ENCODE data around the gene UBALD1.

UBALD1 gene

DNA sequence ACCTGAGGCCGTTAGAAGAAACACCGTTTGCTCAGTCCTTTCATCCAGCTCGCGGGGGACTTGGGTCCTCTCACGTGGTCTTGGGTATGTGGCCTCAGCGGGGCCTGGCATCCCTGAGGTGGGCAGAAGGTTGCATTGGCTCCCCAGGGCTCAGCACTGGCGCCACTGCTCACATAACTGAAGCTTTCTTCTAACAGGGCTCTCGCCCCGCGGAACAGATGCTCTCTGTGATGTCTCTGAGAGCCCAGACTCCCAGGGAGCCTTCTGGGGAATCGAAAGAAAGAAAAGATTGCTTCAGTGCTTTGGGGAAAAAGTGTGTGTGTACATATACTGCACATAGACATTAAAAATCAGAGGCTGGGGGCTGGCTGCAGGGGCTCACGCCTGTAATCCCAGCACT, 20.1 kb upstream of the UBALD1 start:
- TF ChIP-seq, protein P1, sequence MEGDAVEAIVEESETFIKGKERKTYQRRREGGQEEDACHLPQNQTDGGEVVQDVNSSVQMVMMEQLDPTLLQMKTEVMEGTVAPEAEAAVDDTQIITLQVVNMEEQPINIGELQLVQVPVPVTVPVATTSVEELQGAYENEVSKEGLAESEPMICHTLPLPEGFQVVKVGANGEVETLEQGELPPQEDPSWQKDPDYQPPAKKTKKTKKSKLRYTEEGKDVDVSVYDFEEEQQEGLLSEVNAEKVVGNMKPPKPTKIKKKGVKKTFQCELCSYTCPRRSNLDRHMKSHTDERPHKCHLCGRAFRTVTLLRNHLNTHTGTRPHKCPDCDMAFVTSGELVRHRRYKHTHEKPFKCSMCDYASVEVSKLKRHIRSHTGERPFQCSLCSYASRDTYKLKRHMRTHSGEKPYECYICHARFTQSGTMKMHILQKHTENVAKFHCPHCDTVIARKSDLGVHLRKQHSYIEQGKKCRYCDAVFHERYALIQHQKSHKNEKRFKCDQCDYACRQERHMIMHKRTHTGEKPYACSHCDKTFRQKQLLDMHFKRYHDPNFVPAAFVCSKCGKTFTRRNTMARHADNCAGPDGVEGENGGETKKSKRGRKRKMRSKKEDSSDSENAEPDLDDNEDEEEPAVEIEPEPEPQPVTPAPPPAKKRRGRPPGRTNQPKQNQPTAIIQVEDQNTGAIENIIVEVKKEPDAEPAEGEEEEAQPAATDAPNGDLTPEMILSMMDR (IDR thresholded peaks at IDR 0.05; ENCODE audit: low read depth, low read length, missing control alignments), result no peak
- DNase-seq (ENCODE audit: extremely low read depth, low read depth), result no peak
- H3K4me3 ChIP-seq (replicated peaks; ENCODE audit: low read depth, low read length), result no peak overlapping the region

DNA sequence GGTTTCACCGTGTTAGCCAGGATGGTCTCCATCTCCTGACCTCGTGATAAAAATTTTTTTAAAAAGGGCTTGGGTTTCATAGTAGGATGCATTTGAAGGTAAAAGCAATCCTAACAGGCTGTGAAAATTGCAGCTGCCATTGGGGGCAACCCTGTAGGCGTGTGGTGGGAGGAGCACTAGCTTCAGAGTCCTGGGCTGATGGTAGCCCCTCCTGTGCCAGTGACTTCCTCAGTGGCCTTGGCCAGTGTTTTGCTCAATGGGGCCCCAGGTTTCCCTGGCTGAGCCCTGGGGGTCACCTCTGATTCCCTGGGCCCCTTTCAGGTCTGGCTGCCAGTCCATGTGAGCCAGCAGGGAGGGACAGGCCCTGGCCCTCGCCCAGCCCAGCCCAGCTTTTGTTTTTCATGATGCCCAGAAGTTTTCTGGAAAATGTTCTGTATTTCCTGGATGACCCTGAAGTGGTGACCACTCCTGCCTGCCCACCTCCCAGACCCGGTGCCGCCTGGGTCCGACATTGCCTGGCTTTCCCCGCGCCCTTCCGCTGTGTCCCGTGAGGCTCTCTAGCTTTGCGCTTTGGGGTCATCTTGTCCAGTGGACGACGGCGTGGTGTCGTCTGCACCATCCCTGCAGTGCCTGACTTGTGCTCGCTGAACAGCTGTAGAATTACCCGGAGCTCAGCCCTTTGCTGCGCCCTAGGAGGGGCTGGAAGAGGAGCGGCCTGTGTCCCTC, 19.4 kb upstream of the UBALD1 start:
- H3K4me3 ChIP-seq (replicated peaks; ENCODE audit: low read depth, low read length), result no peak overlapping the region
- no peak for DNase-seq (ENCODE audit: extremely low read depth, low read depth)
- TF ChIP-seq, protein P1 (IDR thresholded peaks at IDR 0.05; ENCODE audit: low read depth, low read length, missing control alignments), result no peak

DNA sequence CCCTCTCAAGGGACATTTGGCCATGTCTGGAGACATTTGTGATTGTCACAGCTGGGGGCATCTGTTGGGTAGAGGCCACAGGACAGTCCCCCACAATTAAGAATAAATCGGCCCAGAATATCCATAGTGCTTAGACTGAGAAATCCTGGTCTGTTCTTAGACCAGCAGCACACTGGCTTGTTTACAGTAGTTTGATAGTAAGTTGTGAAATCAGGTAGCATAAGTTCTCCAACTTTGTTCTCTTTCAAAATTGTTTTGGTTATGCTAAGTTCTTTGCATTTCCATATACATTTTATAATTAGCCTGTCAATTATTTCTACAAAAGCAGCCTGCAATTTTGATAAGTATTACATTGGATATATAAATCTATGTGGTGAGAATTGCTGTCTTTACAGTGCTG, 16.8 kb upstream of the UBALD1 start:
- TF ChIP-seq, protein P1 (IDR thresholded peaks at IDR 0.05; ENCODE audit: low read depth, low read length, missing control alignments), result no peak
- H3K4me3 ChIP-seq (replicated peaks; ENCODE audit: low read depth, low read length), result no peak overlapping the region
- DNase-seq (ENCODE audit: extremely low read depth, low read depth), result no peak

DNA sequence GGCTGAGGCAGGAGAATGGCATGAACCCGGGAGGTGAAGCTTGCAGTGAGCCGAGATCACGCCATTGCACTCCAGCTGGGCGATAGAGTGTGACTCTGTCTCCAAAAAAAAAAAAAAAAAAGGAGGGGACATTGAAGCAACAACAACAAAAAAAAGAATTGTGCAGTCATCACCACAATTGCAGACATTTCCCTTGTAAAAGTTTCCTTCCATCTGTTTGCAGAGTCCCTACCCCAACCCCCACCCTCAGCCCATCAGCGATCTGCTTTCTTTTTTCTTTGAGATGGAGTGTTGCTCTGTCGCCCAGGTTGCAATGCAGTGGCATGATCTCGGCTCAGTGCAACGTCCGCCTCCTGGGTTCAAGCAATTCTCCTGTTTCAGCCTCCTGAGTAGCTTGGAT, 13.6 kb upstream of the UBALD1 start:
- TF ChIP-seq, protein P1 (IDR thresholded peaks at IDR 0.05; ENCODE audit: low read depth, low read length, missing control alignments), result no peak
- no peak overlapping the region for H3K4me3 ChIP-seq (replicated peaks; ENCODE audit: low read depth, low read length)
- DNase-seq (ENCODE audit: extremely low read depth, low read depth), result no peak

DNA sequence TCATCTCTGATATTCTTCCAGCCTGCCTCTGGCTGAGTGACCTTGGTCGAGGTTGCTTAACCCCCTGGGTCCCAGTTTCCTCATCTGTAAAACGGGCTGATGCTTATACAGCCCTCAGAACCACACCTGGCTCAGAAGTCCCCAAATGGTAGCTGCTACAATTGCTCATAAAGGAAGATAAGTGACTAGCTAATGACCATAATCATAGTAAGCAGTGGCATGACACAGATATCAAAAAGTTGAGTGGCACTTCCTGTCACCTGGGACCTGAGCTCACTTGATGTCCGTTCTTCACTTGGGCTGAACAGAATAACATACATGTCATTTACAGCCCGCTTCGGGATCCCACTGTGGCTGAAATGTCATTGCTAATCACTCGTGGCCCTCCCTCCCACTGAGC, 11.7 kb upstream of the UBALD1 start:
- TF ChIP-seq, protein P1 (IDR thresholded peaks at IDR 0.05; ENCODE audit: low read depth, low read length, missing control alignments), result no peak
- no peak for DNase-seq (ENCODE audit: extremely low read depth, low read depth)
- H3K4me3 ChIP-seq (replicated peaks; ENCODE audit: low read depth, low read length), result peak overlapping the region; percentile 92

DNA sequence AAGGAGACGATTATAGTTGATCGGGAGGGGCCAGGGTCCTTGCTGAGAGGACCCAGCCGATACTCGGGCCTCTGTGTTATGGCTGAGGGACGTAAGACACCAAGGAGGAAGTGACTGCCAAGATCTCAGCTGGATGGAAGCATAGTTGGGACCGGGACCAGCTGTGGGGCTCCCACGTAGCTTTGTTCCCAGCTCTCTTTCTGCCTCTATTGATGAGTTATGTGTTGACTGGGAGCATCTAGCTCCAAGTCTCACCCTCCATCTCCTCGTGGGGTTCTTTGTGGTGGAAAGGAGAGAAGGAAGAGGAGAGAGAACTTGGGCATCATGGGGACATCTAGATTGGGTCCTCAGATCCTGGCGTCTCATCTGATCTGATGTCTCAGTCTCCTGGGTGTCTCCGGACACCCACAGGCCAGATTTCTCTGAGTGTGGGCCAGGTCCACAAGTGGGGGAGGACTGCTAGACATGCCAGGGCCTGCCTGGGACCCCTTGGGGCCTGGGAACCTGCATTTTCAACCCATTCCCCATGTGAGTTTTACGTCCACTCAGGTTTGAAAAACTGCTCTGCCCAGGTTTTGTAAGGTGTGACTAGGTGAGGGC, 11.0 kb upstream of the UBALD1 start:
- TF ChIP-seq, protein P1 (IDR thresholded peaks at IDR 0.05; ENCODE audit: low read depth, low read length, missing control alignments), result no peak
- peak overlapping the region; percentile 92 for H3K4me3 ChIP-seq (replicated peaks; ENCODE audit: low read depth, low read length)
- DNase-seq (ENCODE audit: extremely low read depth, low read depth), result no peak
